ENCODE measurements around the gene PPP1R14D. TPM values are rescaled to one million over a fixed set of nuclear protein-coding genes. Genes with fewer than 3 reads are reported as not detected.

Gene PPP1R14D
- total RNA-seq, 1 experiment from 2014 or later: not detected

DNA sequence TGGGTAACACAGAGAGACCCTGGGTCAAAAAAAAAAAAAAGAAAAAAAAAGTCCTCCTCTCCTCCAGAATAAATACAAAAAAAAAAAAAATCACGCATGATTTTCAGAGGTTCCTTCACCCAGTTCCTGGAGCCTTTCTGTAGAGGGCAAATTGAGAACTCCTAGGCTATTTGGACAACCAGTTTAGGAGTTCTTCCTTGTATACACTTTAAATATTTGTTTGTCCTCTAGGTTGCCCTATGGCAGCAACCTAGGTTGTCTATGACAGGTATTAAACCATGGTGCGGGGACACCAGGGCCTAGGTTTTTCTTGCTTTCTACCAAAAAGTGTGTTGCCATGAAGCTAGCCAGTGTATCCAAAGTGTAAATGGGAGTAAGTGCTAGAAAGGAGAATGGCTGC is 25.4 kb downstream of the PPP1R14D start:
- Histone ChIP-seq H3K4me1 (ENCODE audit: control insufficient read depth in 1 of 2, insufficient read depth in 2 of 2, low read length in 2 of 2) (peaks cover 18 to 34% of the 10 kb centered on the region in 2 experiments; a peak in 3 of 4 replicates), H3K4me2 (ENCODE audit: low read length) (no peak overlapping the region), H2AFZ (ENCODE audit: low read depth, low read length, poor library complexity, severe bottlenecking) (no peak overlapping the region), H3K9me2 (ENCODE audit: insufficient read depth) (no peaks in the 10 kb centered on the region), H3K79me2 (ENCODE audit: insufficient read depth, low read length) (peaks cover 41% of the 10 kb centered on the region), H3K27ac (ENCODE audit: low read depth, low read length) (no peak overlapping the region), H3K9ac (ENCODE audit: low read length) (no peak overlapping the region), H4K20me1 (ENCODE audit: insufficient read depth) (no peaks in the 10 kb centered on the region), H3K4me3 (replicated peaks in 1 of 2; ENCODE audit: low read depth in 1 of 2, low read length in 2 of 2) (no peak overlapping the region), H3K9me3 (ENCODE audit: control insufficient read depth in 1 of 2, insufficient read depth in 1 of 2, low read depth in 1 of 2, low read length in 2 of 2) (no peaks in the 10 kb centered on the region), H3K27me3 (ENCODE audit: insufficient read depth, low read length) (no peaks in the 10 kb centered on the region), H3K36me3 (ENCODE audit: control insufficient read depth in 1 of 2, insufficient read depth in 2 of 2, low read length in 2 of 2) (no peaks in the 10 kb centered on the region)
- CTCF ChIA-PET: interaction anchor here (1.8 kb wide), 1 partner anchor 18 kb away, joined by 4 read pairs; no protein-coding TSS in a partner anchor
- TF ChIP-seq EZH2 (IDR thresholded peaks at IDR 0.05) (no peak), RAD21 (IDR thresholded peaks at IDR 0.05; ENCODE audit: low read depth) (no peak)
- RAD21 ChIA-PET (ENCODE audit: low non-redundant PET in 1 of 2, low total read pairs in 2 of 2, uncharacterized antibody in 2 of 2, unreplicated experiment in 2 of 2): no interaction called here
- ATAC-seq (no peak), DNase-seq (ENCODE audit: low read depth, low spot score) (no peak)
- POLR2A ChIA-PET: no interaction called here
- intact Hi-C loops (cut with micrococcal nuclease): no loop called here
- BruUV-seq (replicated peaks): no TSS peak

DNA sequence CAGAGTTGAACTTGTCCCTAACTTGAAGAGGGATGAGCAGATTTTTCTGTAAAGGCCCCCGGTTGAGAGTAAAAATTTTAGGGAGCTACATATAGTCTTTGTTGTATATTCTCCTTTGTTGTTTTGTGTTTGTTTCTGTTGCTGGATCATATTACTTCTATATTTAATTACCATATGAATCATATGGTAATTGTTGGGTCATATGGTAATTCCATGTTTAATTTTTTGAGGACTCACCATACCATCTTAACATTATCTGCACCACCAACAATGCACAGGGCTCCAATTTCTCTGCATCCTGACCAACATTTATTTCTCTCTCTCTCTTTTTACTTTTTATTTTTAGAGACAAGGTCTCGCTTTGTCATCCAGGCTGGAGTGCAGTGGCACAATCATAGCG is 29.0 kb downstream of the PPP1R14D start:
- peaks cover 50% of the 10 kb centered on the region for H3K79me2 ChIP-seq (ENCODE audit: insufficient read depth, low read length)

More for the DNA sequence above, 29.0 kb downstream of the PPP1R14D start:
- ChIA-PET POLR2A (no interaction called here), CTCF (no interaction called here), RAD21 (ENCODE audit: low non-redundant PET in 1 of 2, low total read pairs in 2 of 2, uncharacterized antibody in 2 of 2, unreplicated experiment in 2 of 2) (no interaction called here)
- H3K4me2 ChIP-seq (ENCODE audit: low read length): peak overlapping the region; percentile 68
- 0 out of 2 replicates have a peak overlapping the region, but pooled peaks have one; percentile 5 for H3K9ac ChIP-seq (ENCODE audit: low read length)
- no peaks in the 10 kb centered on the region for H3K27me3 ChIP-seq (ENCODE audit: insufficient read depth, low read length)
- H3K4me1 ChIP-seq (ENCODE audit: control insufficient read depth in 1 of 2, insufficient read depth in 2 of 2, low read length in 2 of 2): peaks cover 35 to 47% of the 10 kb centered on the region in 2 experiments
- no peak overlapping the region for H3K4me3 ChIP-seq (replicated peaks in 1 of 2; ENCODE audit: low read depth in 1 of 2, low read length in 2 of 2)
- ATAC-seq: no peak
- DNase-seq (ENCODE audit: low read depth, low spot score): no peak
- no peaks in the 10 kb centered on the region for H3K9me3 ChIP-seq (ENCODE audit: control insufficient read depth in 1 of 2, insufficient read depth in 1 of 2, low read depth in 1 of 2, low read length in 2 of 2)
- no peak for TF ChIP-seq EZH2phosphoT487 (IDR thresholded peaks at IDR 0.05; ENCODE audit: borderline replicate concordance)
- no peak for TF ChIP-seq SP1 (IDR thresholded peaks at IDR 0.05; ENCODE audit: low read depth)
- no peak for TF ChIP-seq SRF (IDR thresholded peaks at IDR 0.05; ENCODE audit: low read depth)
- TF ChIP-seq POLR2AphosphoS5 (IDR thresholded peaks at IDR 0.05; ENCODE audit: low read depth, low read length): no peak
- TF ChIP-seq SIN3A (IDR thresholded peaks at IDR 0.05; ENCODE audit: low read depth): no peak
- TF ChIP-seq EZH2 (IDR thresholded peaks at IDR 0.05): no peak
- TF ChIP-seq, protein P1, sequence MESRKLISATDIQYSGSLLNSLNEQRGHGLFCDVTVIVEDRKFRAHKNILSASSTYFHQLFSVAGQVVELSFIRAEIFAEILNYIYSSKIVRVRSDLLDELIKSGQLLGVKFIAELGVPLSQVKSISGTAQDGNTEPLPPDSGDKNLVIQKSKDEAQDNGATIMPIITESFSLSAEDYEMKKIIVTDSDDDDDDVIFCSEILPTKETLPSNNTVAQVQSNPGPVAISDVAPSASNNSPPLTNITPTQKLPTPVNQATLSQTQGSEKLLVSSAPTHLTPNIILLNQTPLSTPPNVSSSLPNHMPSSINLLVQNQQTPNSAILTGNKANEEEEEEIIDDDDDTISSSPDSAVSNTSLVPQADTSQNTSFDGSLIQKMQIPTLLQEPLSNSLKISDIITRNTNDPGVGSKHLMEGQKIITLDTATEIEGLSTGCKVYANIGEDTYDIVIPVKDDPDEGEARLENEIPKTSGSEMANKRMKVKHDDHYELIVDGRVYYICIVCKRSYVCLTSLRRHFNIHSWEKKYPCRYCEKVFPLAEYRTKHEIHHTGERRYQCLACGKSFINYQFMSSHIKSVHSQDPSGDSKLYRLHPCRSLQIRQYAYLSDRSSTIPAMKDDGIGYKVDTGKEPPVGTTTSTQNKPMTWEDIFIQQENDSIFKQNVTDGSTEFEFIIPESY (IDR thresholded peaks at IDR 0.05; ENCODE audit: extremely low read depth, insufficient replicate concordance, low read length): no peak
- TF ChIP-seq, protein P2, sequence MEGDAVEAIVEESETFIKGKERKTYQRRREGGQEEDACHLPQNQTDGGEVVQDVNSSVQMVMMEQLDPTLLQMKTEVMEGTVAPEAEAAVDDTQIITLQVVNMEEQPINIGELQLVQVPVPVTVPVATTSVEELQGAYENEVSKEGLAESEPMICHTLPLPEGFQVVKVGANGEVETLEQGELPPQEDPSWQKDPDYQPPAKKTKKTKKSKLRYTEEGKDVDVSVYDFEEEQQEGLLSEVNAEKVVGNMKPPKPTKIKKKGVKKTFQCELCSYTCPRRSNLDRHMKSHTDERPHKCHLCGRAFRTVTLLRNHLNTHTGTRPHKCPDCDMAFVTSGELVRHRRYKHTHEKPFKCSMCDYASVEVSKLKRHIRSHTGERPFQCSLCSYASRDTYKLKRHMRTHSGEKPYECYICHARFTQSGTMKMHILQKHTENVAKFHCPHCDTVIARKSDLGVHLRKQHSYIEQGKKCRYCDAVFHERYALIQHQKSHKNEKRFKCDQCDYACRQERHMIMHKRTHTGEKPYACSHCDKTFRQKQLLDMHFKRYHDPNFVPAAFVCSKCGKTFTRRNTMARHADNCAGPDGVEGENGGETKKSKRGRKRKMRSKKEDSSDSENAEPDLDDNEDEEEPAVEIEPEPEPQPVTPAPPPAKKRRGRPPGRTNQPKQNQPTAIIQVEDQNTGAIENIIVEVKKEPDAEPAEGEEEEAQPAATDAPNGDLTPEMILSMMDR (IDR thresholded peaks at IDR 0.05 in 2 of 3, conservative IDR thresholded peaks at IDR 0.05 in 1 of 3; ENCODE audit: borderline replicate concordance in 1 of 3, insufficient read depth in 1 of 3, low read depth in 2 of 3, low read length in 2 of 3): no peak
- TF ChIP-seq JUND (IDR thresholded peaks at IDR 0.05): no peak
- no peak overlapping the region for H3K27ac ChIP-seq (ENCODE audit: low read depth, low read length)
- BruUV-seq (replicated peaks): no TSS peak
- no peaks in the 10 kb centered on the region for H3K9me2 ChIP-seq (ENCODE audit: insufficient read depth)
- no peak overlapping the region for H2AFZ ChIP-seq (ENCODE audit: low read depth, low read length, poor library complexity, severe bottlenecking)
- H3K36me3 ChIP-seq (ENCODE audit: control insufficient read depth in 1 of 2, insufficient read depth in 2 of 2, low read length in 2 of 2): no peaks in the 10 kb centered on the region
- H4K20me1 ChIP-seq (ENCODE audit: insufficient read depth): no peaks in the 10 kb centered on the region
- intact Hi-C loops (cut with micrococcal nuclease): no loop called here

All from HCT116 (cell line).